OCI-LY1 (cell line): Measurements from ENCODE around the gene SNX5.

ENCODE experiments used
- H2AFZ ChIP-seq: fragments of 200-600 bp; sonication (generic), shearing (Covaris generic); 2 replicates; pipeline ENCODE4 v1.6.0; 2014; ENCODE audit warnings: antibody characterized with exemption, mild to moderate bottlenecking, low read length
- H3F3A ChIP-seq: fragments of 200-600 bp; sonication (generic), shearing (Covaris generic); 2 replicates; pipeline ENCODE4 v1.6.0; 2014; ENCODE audit warnings: mild to moderate bottlenecking, antibody characterized with exemption, low read length, moderate library complexity; ENCODE audit not compliant: insufficient read depth
- H3K27ac ChIP-seq: fragments of 200-600 bp; sonication (generic); 2 replicates; pipeline ENCODE4 v1.5.1; 2014; ENCODE audit warnings: low read length, mixed run types, mild to moderate bottlenecking, low read depth; ENCODE audit not compliant: poor library complexity, severe bottlenecking
- H3K27me3 ChIP-seq: fragments of 200-600 bp; sonication (generic); 2 replicates; pipeline ENCODE4 v1.6.0; 2014; ENCODE audit warnings: antibody characterized with exemption, mild to moderate bottlenecking, low read length, moderate library complexity; ENCODE audit not compliant: insufficient read depth
- H3K36me3 ChIP-seq: fragments of 200-600 bp; sonication (generic); 2 replicates; pipeline ENCODE4 v1.6.1; 2014; ENCODE audit warnings: mild to moderate bottlenecking, antibody characterized with exemption, low read length, moderate library complexity, mixed read lengths; ENCODE audit not compliant: insufficient read depth
- H3K4me1 ChIP-seq: fragments of 200-600 bp; sonication (generic); 2 replicates; pipeline ENCODE4 v1.5.1; 2014; ENCODE audit warnings: mild to moderate bottlenecking, low read length, moderate library complexity; ENCODE audit not compliant: insufficient read depth, severe bottlenecking
- H3K4me2 ChIP-seq: fragments of 200-600 bp; sonication (generic), shearing (Covaris generic); 2 replicates; pipeline ENCODE4 v1.6.1; 2014; ENCODE audit warnings: low read length
- H3K4me3 ChIP-seq: fragments of 200-600 bp; sonication (generic); 2 replicates; pipeline ENCODE4 v1.5.1; 2014; ENCODE audit warnings: low read length, low read depth, mild to moderate bottlenecking, mixed read lengths; ENCODE audit not compliant: poor library complexity, severe bottlenecking
- H3K79me2 ChIP-seq: fragments of 200-600 bp; shearing (Covaris generic); 2 replicates; pipeline ENCODE4 v1.6.1; 2016; ENCODE audit warnings: mixed run types, low read length, mixed read lengths; ENCODE audit not compliant: insufficient read depth
- H3K9ac ChIP-seq: fragments of 200-600 bp; sonication (generic), shearing (Covaris generic); 2 replicates; pipeline ENCODE4 v1.6.1; 2014; ENCODE audit warnings: mild to moderate bottlenecking, low read length, mixed read lengths
- H3K9me2 ChIP-seq: fragments of 200-600 bp; sonication (generic), shearing (Covaris generic); 2 replicates; pipeline ENCODE4 v1.6.1; 2014; ENCODE audit warnings: low read depth, mild to moderate bottlenecking, low read length, mixed read lengths
- H3K9me3 ChIP-seq: fragments of 200-600 bp; shearing (Covaris generic); 2 replicates; pipeline ENCODE4 v1.6.1; 2014; ENCODE audit warnings: low read length, mixed read lengths
- H4K20me1 ChIP-seq: fragments of 200-600 bp; sonication (generic), shearing (Covaris generic); 2 replicates; pipeline ENCODE4 v1.6.0; 2016; ENCODE audit warnings: mild to moderate bottlenecking, low read length; ENCODE audit not compliant: insufficient read depth
- CTCF ChIP-seq: fragments of 200-600 bp; sonication (generic), shearing (Covaris generic); IDR thresholded peaks from 2 replicates; pipeline ENCODE4 v1.5.1; 2017; ENCODE audit warnings: mild to moderate bottlenecking, antibody characterized with exemption, low read length, moderate library complexity, mixed read lengths
- EZH2 ChIP-seq: fragments of 200-600 bp; sonication (generic), shearing (Covaris generic); IDR thresholded peaks from 2 replicates; pipeline ENCODE4 v1.8.0; 2017; ENCODE audit warnings: borderline replicate concordance, mixed run types, mild to moderate bottlenecking, antibody characterized with exemption, low read length, moderate library complexity, mixed read lengths

SNX5 gene

GRCh38 chr20:17933121-17933520, 35.5 kb downstream of the SNX5 start:
- no peak overlapping the region for H2AFZ ChIP-seq
- H3K27ac ChIP-seq, result no peak overlapping the region
- no peaks in the 10 kb centered on the region for H3K27me3 ChIP-seq
- H4K20me1 ChIP-seq, result no peaks in the 10 kb centered on the region
- H3K4me1 ChIP-seq, result no peaks in the 10 kb centered on the region
- no peak overlapping the region for H3K9ac ChIP-seq
- TF ChIP-seq EZH2 (no peak), CTCF (no peak)
- no peaks in the 10 kb centered on the region for H3K9me2 ChIP-seq
- no peak overlapping the region for H3K4me2 ChIP-seq
- H3F3A ChIP-seq, result no peaks in the 10 kb centered on the region
- H3K9me3 ChIP-seq, result no peaks in the 10 kb centered on the region
- H3K79me2 ChIP-seq, result no peaks in the 10 kb centered on the region
- H3K36me3 ChIP-seq, result no peaks in the 10 kb centered on the region; the same call in 1 of the 2 replicates
- H3K4me3 ChIP-seq, result no peak overlapping the region

- H3K27ac ChIP-seq, result no peak overlapping the region
Observed at GRCh38 chr20:17932396-17932795, 36.2 kb downstream of the SNX5 start.

GRCh38 chr20:17931513-17931912, 37.1 kb downstream of the SNX5 start:
- no peaks in the 10 kb centered on the region for H4K20me1 ChIP-seq
- no peak overlapping the region for H3K4me3 ChIP-seq
- H3K4me1 ChIP-seq, result no peaks in the 10 kb centered on the region
- H3K9me2 ChIP-seq, result no peaks in the 10 kb centered on the region
- no peak overlapping the region for H2AFZ ChIP-seq
- no peaks in the 10 kb centered on the region; the same call in 1 of the 2 replicates for H3K36me3 ChIP-seq
- no peaks in the 10 kb centered on the region for H3K27me3 ChIP-seq
- no peaks in the 10 kb centered on the region for H3F3A ChIP-seq
- no peak for TF ChIP-seq CTCF
- TF ChIP-seq EZH2, result no peak
- H3K9ac ChIP-seq, result no peak overlapping the region
- H3K9me3 ChIP-seq, result no peaks in the 10 kb centered on the region
- no peak overlapping the region for H3K27ac ChIP-seq
- H3K79me2 ChIP-seq, result no peaks in the 10 kb centered on the region
- no peak overlapping the region for H3K4me2 ChIP-seq

More at GRCh38 chr20:17932396-17932795, 36.2 kb downstream of the SNX5 start:
- Histone ChIP-seq H3K4me2 (no peak overlapping the region), H3K9ac (no peak overlapping the region), H3K9me3 (no peaks in the 10 kb centered on the region), H3K4me1 (no peaks in the 10 kb centered on the region), H3K9me2 (no peaks in the 10 kb centered on the region), H3F3A (no peaks in the 10 kb centered on the region), H3K79me2 (no peaks in the 10 kb centered on the region), H2AFZ (no peak overlapping the region), H3K4me3 (no peak overlapping the region), H3K27me3 (no peaks in the 10 kb centered on the region), H4K20me1 (no peaks in the 10 kb centered on the region), H3K36me3 (no peaks in the 10 kb centered on the region; the same call in 1 of the 2 replicates)
- TF ChIP-seq CTCF (no peak), EZH2 (no peak)
